NCI-H2196 (cell line): ENCODE results near the gene MAVS.

Source experiments
- DNase-seq: peaks from one replicate; lab custom pipeline; 2025; ENCODE audit not compliant: unreplicated experiment; lab: John Stamatoyannopoulos, UW

Gene MAVS

DNA sequence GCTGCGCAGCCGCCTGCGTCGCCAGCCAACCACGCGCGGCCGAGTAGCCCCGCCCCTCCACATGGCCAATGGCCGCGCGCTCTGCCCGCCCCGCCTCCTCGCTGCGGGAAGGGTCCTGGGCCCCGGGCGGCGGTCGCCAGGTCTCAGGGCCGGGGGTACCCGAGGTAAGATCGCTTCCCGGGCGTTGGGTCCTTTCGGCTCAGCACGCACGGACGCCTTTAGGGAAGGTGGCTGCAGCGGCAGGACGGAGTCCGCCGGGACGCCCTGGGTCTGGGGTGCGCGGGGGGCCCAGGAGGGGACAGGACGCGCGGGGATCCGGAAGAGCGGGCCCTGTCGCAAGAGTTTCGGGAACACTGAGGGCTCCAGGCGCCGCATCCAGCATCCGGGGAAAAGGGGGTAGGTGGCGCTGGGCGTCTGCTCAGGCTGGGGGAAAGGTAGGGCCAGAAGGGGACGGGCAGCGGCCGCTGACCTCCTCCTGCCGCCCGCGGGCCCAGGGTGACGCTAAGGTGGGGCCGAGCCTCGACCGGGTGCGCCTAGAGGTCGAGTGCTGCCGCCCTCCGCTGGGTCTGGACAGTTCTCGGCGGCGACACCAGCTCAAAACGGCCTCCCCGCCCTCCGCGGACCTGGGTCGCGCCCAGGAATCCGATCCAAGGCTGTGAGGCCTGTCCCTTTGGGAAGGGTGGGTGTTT lies at the start of gene MAVS:
TSS of gene MAVS (plus strand) at position 95 of the 689 bp plus-strand sequence. CDS start 7,791 bp downstream, outside the sequence.
- peak; percentile 79 for DNase-seq

DNA sequence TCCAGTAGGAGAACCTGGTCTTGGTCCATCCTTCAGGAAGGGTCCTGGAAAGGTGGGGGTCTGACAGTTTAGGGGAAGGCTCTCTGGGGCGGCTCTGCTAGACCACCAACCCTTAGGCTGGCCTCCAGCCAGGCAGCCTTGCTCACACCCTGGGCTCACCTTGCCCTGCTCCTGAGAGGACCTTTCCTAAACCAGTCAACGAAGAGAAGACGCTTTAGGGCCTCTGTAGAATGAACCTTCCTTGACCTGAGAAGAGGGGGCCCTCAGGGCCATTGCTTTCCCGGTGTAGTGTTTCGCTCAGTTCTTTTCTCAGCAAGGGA lies 49.4 kb upstream of the MAVS start:
- no peak for DNase-seq

DNA sequence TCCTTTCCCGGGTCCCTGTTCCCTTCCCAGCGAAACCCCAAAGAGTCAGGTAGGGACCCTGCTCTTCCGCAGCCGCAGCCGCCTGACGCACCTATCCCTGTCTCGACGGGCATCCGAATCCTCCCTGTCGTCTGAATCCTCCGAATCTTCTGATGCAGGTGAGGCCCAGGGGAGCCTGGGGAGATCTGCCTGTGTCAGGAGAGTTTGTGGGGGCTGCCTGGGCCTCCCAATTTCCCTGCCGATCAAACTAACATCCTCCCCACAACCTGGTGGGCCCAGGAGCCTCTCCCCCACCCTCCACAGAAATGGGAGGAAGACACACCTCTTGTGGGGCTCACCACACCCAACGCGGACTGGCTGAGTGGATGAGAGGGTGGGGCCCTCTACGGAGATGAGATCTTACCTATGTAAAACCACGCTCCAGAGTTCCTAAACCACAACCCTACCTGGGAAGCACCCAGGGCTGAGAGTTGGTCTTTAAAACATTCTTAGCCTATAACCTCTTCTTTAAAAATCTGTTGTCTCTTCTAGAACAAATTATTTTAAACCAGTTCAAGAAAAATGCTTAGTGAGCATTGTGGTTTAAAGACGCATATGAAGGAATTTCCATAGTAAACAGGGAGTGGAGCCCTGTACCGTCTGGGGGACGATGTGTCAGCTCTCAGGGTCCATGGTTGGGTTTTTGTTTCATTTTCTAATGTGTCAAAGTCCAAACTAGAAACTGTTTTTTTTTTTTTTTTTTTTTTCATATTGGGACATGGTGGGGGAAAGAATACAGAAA lies 48.9 kb upstream of the MAVS start:
- no peak for DNase-seq

DNA sequence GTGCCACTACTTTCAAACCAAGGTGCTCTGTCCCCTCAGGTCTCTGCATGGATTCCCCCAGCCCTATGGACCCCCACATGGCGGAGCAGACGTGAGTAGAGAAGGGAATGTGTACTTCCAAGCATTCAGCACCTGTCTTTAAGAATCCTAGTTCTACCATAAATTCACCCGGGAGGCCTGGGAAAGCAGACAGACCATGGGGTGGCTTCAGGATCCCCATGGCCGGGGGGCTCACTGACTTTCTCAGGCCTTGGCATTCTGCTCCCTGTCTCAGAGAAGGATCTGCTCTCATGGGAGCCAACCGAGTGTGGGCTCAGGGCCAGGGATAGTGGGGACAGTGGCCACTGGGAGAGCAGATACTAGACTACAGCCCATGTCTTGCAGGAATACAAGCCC lies 48.3 kb upstream of the MAVS start:
- DNase-seq = no peak

DNA sequence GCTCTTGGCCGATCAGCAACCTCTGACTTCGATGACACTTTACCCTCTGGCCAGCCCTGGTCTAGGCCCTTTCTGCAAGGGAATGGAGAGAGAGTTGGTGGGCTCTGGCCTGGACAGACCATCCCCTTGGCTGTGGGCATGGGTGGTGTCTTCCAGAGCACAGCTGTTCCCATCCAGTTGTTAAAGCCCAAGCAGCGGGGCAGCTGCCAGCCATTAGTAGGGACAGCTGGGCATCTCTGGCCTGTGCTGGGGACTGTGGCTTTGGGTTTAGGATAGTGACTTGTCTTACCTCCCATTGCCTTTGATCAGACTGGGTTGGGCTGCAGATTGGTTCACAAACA lies 47.8 kb upstream of the MAVS start:
- DNase-seq = no peak

DNA sequence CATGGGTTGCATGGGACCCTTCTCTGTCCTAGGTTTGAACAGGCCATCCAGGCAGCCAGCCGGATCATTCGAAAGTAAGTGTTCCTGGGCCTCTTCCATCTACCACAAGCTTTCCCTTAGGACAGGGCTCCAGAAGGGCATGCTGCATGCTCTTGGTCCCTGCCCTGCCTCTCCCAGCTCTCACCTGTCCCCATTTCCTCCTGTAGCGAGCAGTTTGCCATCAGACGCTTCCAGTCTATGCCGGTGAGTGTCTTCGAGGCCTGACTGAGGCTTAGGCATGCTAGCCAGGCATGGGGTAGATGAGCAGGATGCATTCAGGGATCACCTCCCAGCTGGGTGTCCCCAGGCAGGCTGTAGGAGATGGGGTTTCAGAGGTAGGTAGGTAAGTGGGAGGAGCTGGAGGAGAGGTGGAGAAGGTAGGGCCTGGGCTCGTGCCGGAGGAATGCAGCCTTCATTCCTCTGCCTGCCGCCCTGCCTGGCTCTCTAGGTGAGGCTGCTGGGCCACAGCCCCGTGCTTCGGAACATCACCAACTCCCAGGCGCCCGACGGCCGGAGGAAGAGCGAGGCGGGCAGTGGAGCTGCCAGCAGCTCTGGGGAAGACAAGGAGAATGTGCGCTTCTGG lies 46.3 kb upstream of the MAVS start:
- DNase-seq = no peak

DNA sequence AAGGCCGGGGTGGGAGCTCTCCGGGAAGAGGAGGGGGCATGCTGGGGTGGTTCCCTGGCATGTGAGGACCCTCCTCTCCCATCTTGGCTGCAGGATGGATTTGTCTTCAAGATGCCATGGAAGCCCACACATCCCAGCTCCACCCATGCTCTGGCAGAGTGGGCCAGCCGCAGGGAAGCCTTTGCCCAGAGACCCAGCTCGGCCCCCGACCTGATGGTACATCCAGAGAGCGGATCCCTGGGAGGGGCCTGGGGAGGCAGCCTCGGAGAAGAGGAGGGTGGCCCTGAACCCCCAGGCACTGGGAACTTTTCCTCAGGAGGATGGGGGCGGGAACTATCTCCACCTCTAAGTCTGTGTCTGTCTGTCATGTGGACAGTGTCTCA lies 45.8 kb upstream of the MAVS start:
- DNase-seq = no peak

DNA sequence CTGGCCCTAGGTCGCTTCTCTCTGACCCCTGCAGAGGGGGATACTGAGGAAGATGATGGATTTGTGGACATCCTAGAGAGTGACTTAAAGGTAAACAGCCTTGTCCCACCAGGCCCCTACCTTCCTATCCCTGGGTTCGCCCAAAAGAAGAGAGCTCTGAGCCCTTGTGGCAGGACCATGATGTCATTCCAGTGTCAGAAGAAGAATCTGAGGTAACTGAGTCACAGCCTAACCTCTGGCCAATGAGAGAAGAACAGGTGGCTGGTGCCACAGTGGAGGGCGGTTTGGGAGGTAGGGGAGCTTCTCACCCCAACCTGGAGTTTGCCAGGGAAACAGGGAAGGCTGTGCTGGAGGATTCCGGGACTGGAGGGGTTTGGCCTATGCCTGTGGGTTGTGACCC lies 45.3 kb upstream of the MAVS start:
- no peak for DNase-seq

DNA sequence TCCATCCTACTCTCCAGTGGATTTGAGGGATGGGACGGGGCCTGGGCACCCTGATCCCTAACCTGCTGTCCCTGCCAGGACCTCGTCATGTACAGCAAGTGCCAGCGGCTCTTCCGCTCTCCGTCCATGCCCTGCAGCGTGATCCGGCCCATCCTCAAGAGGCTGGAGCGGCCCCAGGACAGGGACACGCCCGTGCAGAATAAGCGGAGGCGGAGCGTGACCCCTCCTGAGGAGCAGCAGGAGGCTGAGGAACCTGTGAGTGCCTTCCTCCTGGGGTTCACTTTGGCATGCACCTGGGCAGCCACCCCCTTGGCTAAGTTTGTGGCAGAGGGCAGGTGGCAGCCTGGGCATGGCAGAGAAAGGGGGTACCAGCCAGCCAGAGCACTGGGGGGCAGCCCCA lies 44.8 kb upstream of the MAVS start:
- no peak for DNase-seq

DNA sequence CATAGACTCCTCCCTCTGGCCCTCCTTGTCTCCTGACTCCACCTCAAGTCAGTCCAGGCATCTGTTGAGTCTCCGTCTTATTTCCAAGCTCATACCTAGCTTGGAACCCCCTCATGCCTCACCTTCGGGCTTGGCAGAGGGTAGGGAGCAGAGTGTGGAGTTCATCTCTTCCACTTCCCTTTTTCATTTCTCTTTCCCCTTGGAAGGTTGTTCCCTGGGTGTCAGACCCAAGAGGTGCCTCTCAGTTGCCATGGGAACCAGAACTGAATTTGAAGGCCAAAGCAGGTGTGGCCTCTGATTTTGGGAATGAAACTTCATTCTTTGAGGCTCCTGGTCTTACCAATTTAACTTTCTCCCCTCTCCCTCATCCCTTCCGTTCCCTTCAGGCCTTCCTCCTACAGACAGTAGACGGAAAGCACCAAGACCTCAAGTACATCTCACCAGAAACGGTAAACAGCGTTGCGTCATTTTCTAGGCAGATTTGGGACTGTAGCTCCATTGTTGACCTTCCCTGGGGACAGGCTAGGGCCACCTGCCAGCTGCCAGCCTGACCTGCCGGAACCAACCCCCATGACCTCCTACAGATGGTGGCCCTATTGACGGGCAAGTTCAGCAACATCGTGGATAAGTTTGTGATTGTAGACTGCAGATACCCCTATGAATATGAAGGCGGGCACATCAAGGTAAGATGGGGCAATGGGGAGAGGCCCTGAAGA lies 44.0 kb upstream of the MAVS start:
- DNase-seq = no peak

DNA sequence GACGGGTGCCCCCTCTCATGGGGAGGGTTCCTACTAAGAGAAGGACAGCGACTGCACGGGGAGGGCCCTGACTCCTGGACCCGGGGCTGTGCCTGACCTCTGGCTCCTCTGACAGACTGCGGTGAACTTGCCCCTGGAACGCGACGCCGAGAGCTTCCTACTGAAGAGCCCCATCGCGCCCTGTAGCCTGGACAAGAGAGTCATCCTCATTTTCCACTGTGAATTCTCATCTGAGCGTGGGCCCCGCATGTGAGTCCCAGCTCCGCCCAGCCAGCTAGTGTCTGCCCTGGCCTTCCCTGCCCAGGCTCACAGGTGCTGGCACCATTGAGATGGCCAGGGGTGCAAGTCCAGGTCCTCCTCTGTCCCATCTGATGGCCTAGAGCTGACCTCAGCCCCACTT lies 43.3 kb upstream of the MAVS start:
- DNase-seq = no peak

DNA sequence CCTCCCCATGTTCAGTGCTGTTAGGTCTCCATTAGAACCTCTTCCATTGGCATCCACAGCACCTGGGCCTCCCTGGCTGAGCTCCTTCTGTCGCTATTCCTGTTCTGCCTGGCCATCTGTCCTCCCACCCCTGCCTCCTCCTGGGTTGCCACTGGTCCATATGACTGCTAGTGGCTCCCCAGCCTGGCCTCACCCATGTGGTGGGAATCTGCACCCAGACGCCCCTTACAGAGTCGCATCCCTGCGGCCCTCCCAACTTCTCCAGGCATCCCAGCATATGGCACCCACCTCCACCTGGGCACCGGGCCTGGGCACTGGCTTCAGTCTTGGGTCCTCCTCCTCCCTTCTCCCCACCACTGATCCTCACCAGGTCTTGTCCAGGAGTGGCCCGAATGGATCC lies 42.8 kb upstream of the MAVS start:
- DNase-seq = no peak

DNA sequence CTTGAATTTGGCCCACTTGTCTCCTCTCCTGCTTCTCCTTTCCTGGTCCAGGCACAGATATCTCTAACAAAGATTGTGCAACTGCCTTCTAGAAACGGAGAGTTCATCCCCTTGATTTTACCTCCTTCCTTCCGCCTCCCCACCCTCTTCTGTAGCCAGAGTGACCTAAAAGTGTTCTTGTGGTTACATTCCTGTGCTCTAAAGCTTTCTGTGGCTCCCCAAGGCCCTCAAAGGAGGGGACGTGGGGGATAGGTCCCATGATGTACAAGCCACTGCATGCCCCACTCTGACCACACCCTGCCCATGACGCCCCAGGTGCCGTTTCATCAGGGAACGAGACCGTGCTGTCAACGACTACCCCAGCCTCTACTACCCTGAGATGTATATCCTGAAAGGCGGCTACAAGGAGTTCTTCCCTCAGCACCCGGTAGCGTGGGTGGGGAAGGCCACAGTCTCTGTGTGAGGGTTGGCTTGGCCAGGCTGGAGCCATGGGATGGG lies 42.3 kb upstream of the MAVS start:
- DNase-seq = no peak

DNA sequence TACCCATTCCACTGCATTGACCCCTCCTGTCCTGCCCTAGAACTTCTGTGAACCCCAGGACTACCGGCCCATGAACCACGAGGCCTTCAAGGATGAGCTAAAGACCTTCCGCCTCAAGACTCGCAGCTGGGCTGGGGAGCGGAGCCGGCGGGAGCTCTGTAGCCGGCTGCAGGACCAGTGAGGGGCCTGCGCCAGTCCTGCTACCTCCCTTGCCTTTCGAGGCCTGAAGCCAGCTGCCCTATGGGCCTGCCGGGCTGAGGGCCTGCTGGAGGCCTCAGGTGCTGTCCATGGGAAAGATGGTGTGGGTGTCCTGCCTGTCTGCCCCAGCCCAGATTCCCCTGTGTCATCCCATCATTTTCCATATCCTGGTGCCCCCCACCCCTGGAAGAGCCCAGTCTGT lies 41.9 kb upstream of the MAVS start:
- DNase-seq = no peak

DNA sequence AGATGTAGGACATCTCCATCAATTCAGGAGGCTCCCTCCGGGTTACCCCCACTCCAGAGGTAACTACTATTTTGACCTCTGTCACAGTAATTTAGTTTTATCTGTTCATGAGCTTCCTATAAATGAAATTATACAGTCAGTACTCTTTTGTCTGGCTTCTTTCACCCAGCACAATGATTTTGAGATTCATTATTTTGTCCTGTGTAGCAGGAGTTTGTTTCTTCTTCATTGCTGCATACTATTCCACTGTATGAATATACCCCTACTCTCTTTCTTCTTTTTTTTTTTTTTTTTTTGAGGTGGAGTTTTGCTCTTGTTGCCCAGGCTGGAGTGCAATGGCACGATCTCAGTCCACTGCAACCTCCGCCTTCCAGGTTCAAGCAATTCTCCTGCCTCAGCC lies 38.1 kb upstream of the MAVS start:
- no peak for DNase-seq

DNA sequence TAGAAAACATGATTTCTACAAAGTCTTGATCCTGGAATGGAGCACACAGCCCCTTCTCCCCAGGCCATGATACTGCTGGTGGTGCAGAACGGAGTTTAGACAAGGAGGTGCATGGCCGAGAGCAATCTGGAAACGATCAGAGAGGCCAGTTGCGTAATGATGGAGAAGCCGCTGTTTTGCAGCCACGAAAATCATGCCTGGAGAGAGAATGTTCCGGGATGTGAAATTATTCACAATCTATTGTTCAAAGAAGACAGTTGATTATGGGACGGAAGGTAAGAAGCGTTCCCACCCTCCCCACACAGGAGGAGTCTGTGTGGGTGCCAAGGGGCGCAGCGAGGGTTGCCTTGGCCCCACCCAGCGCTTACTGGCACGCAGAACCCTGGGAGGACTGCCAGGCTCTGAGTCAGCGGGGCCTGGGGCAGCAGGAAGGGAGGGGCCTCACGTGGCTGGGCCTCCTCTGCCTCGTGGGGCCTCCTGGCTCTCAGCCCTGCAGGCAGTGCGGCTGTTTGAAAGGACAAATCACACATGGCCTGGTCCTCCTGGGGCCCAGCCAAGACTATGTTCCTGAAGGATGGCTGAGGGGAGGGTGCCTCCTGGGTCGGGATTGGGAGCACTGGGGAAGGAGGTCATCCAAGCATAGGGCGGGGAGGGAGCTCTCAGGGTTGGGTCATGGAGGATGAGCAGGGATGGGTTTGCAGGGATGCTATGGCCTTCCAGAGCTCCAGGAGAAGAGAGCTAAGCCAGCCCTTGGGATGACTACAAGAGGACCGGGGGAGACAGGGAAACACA lies 35.0 kb upstream of the MAVS start:
- DNase-seq = peak; percentile 97

DNA sequence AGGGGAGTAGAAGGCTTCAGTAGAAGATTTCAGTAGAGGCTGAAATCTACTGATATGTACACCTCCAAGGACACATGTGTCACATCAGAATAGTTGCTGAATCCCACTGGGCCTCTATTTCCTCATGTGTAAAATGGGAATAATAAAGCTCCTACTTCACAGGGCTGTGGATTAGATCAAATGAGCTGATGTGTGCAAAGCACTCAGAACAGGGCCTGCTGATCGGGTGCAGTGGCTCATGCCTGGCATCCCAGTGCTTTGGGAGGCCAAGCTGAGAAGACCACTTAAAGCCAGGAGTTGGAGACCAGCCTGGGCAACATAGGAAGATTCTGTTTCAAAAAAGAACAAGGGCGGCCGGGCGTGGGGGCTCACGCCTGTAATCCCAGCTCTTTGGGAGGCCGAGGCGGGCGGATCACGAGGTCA lies 34.4 kb upstream of the MAVS start:
- no peak for DNase-seq

DNA sequence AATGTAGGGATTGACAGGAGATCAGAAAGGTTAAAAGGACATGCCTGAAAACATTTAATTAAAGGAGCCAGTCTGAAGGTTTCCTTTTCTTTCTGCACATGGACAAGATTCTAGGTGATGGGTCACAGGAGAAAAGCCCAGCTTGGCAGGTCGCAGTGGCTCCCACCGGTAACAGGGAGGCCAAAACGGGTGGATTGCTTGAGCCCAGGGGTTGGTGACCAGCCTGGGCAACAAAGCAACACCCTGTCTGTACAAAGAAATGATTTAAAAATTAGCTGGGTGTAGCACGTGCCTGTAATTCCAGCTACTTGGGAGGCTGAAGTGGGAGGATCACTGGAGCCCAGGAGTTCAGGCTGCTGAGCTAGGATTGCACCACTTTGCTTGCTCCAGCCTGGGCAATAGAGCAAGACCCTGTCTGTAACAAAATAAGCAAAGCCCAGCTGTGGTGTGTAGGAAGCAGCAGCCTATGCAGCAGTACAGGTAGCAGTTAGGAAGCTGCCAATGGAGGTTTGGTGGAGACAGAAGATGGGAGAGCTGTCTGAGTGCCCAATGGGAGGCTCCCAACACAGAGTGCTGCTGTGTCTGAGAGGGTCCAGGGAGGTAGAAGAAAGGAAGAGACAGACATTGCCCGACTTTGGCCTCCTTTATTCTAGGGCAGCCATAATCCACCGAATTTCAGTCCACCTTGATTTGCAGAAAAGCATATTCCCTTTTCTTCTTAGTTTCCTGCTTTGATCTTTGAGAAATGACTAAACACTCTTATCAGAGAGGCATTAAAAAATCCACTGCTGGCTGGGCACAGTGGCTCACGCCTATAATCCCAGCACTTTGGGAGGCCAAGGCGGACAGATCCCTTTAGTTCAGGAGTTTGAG lies 33.4 kb upstream of the MAVS start:
- no peak for DNase-seq

DNA sequence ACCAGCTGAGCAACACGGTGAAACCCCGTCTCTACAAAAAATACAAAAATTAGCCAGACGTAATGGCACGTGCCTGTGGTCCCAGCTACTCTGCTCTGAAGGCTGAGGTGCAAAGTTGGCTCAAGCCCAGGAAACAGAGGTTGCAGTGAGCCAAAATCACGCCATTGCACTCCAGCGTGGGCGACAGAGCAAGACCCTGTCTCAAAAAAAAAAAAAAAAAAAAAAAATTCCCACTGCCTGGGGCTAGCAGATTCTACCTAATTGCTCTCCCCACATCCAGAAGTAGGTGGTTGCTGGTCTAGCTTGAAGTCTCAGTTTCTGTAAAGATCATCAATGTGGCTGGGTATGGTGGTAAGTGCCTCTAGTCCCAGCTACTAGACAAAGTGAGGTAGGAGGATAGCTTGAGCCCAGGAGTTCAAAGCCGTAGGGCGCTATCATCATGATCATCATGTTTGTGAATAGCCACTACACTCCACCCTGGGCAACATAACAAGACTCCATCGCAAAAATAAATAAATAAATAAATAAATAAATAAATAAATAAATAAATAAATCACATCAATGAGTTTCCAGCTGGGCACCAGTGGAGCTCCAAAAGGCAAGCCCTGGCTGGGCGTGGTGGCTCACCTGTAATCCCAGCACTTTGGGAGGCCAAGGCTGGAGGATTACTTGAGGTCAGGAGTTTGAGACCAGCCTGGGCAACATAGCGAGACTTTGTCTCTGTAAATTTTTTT lies 32.6 kb upstream of the MAVS start:
- DNase-seq = no peak
